PFSK-1 (cell line): Measurements from ENCODE around the gene LCE1E.

ENCODE experiments used
- FOXP2 ChIP-seq: optimal IDR thresholded peaks from 2 replicates; pipeline ENCODE3; 2011; ENCODE audit warnings: borderline replicate concordance, control low read depth, inconsistent platforms; ENCODE audit not compliant: insufficient read depth; ENCODE audit errors: extremely low read length, extremely low read depth
- POLR2AphosphoS5 ChIP-seq: IDR thresholded peaks from 2 replicates; pipeline ENCODE4 v1.6.1; 2012; ENCODE audit warnings: low read depth, mild to moderate bottlenecking, control low read depth, low read length, moderate library complexity
- REST ChIP-seq, 2 experiments: IDR thresholded peaks; 2 replicates each; pipeline versions ENCODE4 v1.6.1 to v1.8.0; 2011 to 2012; ENCODE audit warnings: low read depth in 2 of 2, low read length in 2 of 2, control low read depth in 1 of 2, inconsistent platforms in 1 of 2, mild to moderate bottlenecking in 1 of 2, moderate library complexity in 1 of 2; ENCODE audit not compliant: insufficient read depth in 1 of 2
- SIN3A ChIP-seq: IDR thresholded peaks from 2 replicates; pipeline ENCODE4 v1.6.1; 2012; ENCODE audit warnings: mild to moderate bottlenecking, low read length, moderate library complexity, borderline replicate concordance; ENCODE audit not compliant: insufficient read depth
- TAF1 ChIP-seq: IDR thresholded peaks from 2 replicates; pipeline ENCODE4 v1.6.1; 2012; ENCODE audit warnings: low read length, control low read depth, borderline replicate concordance; ENCODE audit not compliant: insufficient read depth

GRCh38 chr1:152741656-152742055 lies 44.4 kb upstream of the LCE1E start:
- TF ChIP-seq POLR2AphosphoS5 (no peak), SIN3A (no peak), TAF1 (no peak), REST (IDR thresholded peaks at IDR 0.05; ENCODE audit: insufficient read depth in 1 of 2, low read depth in 2 of 2, low read length in 2 of 2) (no peak), FOXP2 (no peak)
